ENCODE measurements around the gene TMPRSS11E. TPM values are rescaled to one million over a fixed set of nuclear protein-coding genes. Genes with fewer than 3 reads are reported as not detected.
"Not testable (repeated sequence)": the region's sequence is repeated elsewhere in the genome, so short reads cannot be mapped to it uniquely, and the experiment has no call there.

TMPRSS11E gene
- polyA plus RNA-seq, 3 donors = 0.33 to 0.69 TPM; not detected in 1

GRCh38 chr4:68451246-68452211, 4.3 kb downstream of the TMPRSS11E start:
- no peak overlapping the region for H3K27ac ChIP-seq (ENCODE audit: low read depth, low read length)

- 59 to 73% (median 60%) methylated on average over 7 of the region's 7 CpGs for WGBS, 3 donors
- H3K27ac ChIP-seq (ENCODE audit: low read depth, low read length) = no peak overlapping the region
Measured at GRCh38 chr4:68460085-68460484, 12.8 kb downstream of the TMPRSS11E start.

- WGBS, 3 donors = 92 to 95% (median 94%) methylated on average over 3 of the region's 3 CpGs
- no peak overlapping the region for H3K27ac ChIP-seq (ENCODE audit: low read depth, low read length)
Measured at GRCh38 chr4:68461790-68462189, 14.5 kb downstream of the TMPRSS11E start.

GRCh38 chr4:68462691-68463090, 15.4 kb downstream of the TMPRSS11E start:
- WGBS, 3 donors = 83 to 91% (median 89%) methylated on average over 2 of the region's 2 CpGs
- H3K27ac ChIP-seq (ENCODE audit: low read depth, low read length) = no peak overlapping the region

GRCh38 chr4:68463796-68464195, 16.5 kb downstream of the TMPRSS11E start:
- 49 to 73% (median 62%) methylated on average over 2 of the region's 2 CpGs for WGBS, 3 donors
- H3K27ac ChIP-seq (ENCODE audit: low read depth, low read length) = no peak overlapping the region

- WGBS, 3 donors = 75 to 93% (median 85%) methylated on average over 1 of the region's 1 CpG
- no peak overlapping the region for H3K27ac ChIP-seq (ENCODE audit: low read depth, low read length)
Measured at GRCh38 chr4:68465058-68465457, 17.8 kb downstream of the TMPRSS11E start.

- 82 to 91% (median 86%) methylated on average over 2 of the region's 2 CpGs for WGBS, 3 donors
- H3K27ac ChIP-seq (ENCODE audit: low read depth, low read length) = no peak overlapping the region
Measured at GRCh38 chr4:68466185-68466584, 18.9 kb downstream of the TMPRSS11E start.

- no peak overlapping the region for H3K27ac ChIP-seq (ENCODE audit: low read depth, low read length)
- WGBS, 3 donors = 71 to 85% (median 81%) methylated on average over 3 of the region's 3 CpGs
Measured at GRCh38 chr4:68466751-68467150, 19.5 kb downstream of the TMPRSS11E start.

- H3K27ac ChIP-seq (ENCODE audit: low read depth, low read length) = no peak overlapping the region
Measured at GRCh38 chr4:68469482-68469881, 22.2 kb downstream of the TMPRSS11E start.

GRCh38 chr4:68476191-68476590, 28.9 kb downstream of the TMPRSS11E start:
- no peak overlapping the region for H3K27ac ChIP-seq (ENCODE audit: low read depth, low read length)
- 72 to 81% (median 74%) methylated on average over 5 of the region's 5 CpGs for WGBS, 3 donors

GRCh38 chr4:68489338-68489737, 42.1 kb downstream of the TMPRSS11E start:
- H3K27ac ChIP-seq (ENCODE audit: low read depth, low read length) = no peak overlapping the region
- WGBS, 3 donors = 60 to 75% (median 68%) methylated on average over 5 of the region's 5 CpGs

GRCh38 chr4:68490826-68491457, 43.7 kb downstream of the TMPRSS11E start:
- WGBS, 3 donors = 69 to 79% (median 72%) methylated on average over 6 of the region's 6 CpGs
- no peak overlapping the region for H3K27ac ChIP-seq (ENCODE audit: low read depth, low read length)

- 8 to 27% (median 24%) methylated on average over 1 of the region's 1 CpG for WGBS, 3 donors
- no peak overlapping the region for H3K27ac ChIP-seq (ENCODE audit: low read depth, low read length)
Measured at GRCh38 chr4:68494688-68495087, 47.4 kb downstream of the TMPRSS11E start.

GRCh38 chr4:68498413-68499007, 51.2 kb downstream of the TMPRSS11E start:
- WGBS, 3 donors = 10 to 20% (median 18%) methylated on average over 5 of the region's 5 CpGs
- H3K27ac ChIP-seq (ENCODE audit: low read depth, low read length) = no peak overlapping the region

GRCh38 chr4:68499021-68499420, 51.8 kb downstream of the TMPRSS11E start:
- H3K27ac ChIP-seq (ENCODE audit: low read depth, low read length) = no peak overlapping the region
- WGBS, 3 donors = 29 to 69% (median 68%) methylated on average over 4 of the region's 4 CpGs

- not testable (repeated sequence) for H3K27ac ChIP-seq (ENCODE audit: low read depth, low read length)
- WGBS, 3 donors = 70 to 87% (median 82%) methylated on average over 4 of the region's 4 CpGs
Measured at GRCh38 chr4:68503462-68503861, 56.2 kb downstream of the TMPRSS11E start.

GRCh38 chr4:68504836-68505235, 57.6 kb downstream of the TMPRSS11E start:
- H3K27ac ChIP-seq (ENCODE audit: low read depth, low read length) = not testable (repeated sequence)
- WGBS, 3 donors = 91 to 96% (median 95%) methylated on average over 4 of the region's 4 CpGs

- 89 to 95% (median 90%) methylated on average over 1 of the region's 1 CpG for WGBS, 3 donors
- H3K27ac ChIP-seq (ENCODE audit: low read depth, low read length) = not testable (repeated sequence)
Measured at GRCh38 chr4:68505452-68505851, 58.2 kb downstream of the TMPRSS11E start.

GRCh38 chr4:68518889-68519288, 71.6 kb downstream of the TMPRSS11E start:
- 70 to 85% methylated on average over 1 of the region's 1 CpG; no CpG with 5 or more reads in 1 of the 3 donors for WGBS, 3 donors
- no peak overlapping the region for H3K27ac ChIP-seq (ENCODE audit: low read depth, low read length)

Data from adipose tissue (tissue), 3 donors.